ENCODE results near the gene POLR3K.

DNA sequence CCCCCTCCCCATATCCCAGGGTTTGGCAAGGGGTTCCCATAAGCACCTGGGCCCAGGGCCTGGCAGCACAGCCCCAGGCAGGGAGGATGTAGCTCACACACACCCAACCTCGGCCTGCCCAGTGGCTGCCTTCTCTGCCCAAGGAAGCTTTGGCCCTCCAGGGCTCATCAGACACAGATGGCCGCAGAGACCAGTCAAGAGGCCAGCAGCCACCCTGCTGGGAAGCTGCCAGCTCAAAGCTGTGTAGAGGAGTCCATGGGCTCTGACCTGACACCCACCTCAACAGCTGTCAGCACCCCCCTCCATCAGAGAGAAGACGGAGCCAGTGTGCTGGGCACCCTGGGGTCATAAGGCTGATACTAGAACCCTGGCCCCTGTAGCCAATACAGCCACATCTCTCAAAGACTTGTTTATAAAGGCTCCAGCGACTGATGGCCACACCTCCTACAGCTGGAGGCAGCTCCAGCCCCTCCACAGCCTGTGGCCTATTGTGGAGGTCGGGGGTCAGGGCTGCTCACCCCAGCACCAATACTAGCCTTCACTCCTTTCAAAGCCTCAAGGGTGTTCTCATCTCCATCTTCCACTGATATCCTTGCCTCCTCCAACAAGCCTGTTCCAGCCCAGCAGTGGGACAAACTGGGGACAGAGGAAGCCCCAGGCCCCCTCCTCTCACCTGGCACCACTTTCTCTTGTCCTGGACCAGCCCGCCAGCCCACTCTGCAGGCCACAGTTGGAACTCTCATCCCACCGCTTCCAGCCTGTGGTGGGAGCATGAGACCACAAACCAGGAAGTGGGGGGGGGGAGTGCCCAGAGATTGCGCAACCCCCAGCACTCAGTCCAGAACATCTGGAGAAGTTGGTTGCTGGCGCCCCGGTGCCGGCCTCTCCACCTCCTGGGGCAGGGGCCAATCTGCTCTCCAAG lies 22.4 kb upstream of the POLR3K start:
- TF ChIP-seq, protein P1, sequence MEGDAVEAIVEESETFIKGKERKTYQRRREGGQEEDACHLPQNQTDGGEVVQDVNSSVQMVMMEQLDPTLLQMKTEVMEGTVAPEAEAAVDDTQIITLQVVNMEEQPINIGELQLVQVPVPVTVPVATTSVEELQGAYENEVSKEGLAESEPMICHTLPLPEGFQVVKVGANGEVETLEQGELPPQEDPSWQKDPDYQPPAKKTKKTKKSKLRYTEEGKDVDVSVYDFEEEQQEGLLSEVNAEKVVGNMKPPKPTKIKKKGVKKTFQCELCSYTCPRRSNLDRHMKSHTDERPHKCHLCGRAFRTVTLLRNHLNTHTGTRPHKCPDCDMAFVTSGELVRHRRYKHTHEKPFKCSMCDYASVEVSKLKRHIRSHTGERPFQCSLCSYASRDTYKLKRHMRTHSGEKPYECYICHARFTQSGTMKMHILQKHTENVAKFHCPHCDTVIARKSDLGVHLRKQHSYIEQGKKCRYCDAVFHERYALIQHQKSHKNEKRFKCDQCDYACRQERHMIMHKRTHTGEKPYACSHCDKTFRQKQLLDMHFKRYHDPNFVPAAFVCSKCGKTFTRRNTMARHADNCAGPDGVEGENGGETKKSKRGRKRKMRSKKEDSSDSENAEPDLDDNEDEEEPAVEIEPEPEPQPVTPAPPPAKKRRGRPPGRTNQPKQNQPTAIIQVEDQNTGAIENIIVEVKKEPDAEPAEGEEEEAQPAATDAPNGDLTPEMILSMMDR (IDR thresholded peaks at IDR 0.05; ENCODE audit: borderline replicate concordance, extremely low read depth, low read length, poor library complexity, severe bottlenecking), result peak; percentile 70
- no peak for TF ChIP-seq EZH2 (IDR thresholded peaks at IDR 0.05; ENCODE audit: borderline replicate concordance, low read depth, low read length, severe bottlenecking)
